ENCODE measurements around the gene ADCY1. TPM values are rescaled to one million over a fixed set of nuclear protein-coding genes. Genes with fewer than 3 reads are reported as not detected.

ADCY1 gene
- total RNA-seq, 1 experiment from 2014 or later: 0.71 TPM

DNA sequence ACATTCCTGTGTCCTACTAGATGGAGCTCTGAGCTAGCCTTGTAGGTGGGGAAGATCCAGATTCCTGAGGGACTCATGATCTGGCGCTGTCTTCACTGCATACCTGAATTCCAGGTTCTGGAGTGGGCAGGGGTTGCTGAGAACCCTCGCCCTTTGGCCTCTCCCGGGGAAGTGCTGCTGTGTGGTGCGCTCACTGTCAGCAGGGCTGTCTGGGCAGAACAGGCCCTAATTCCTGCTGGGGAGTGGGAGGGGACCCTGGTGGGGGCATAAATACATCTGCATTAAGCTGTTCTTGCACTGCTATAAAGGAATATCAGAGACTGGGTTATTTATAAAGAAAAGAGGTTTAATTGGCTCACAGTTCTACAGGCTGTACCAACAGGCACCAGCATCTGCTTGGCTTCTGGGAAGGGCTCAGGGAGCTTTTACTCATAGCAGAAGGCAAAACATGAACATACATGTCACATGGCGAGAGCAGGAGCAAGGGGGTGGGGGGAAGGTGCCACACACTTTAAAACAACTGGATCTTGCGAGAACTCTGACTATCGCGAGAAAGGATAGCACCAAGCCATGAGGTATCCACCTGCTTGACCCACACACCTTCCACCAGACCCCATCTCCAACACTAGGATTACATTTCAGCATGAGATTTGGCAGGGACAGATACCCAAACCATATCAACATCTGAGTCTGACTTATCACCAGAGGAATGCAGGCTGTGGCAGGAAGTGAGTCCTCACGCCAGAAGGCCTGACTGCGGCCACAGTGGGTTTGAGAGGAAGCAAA, 115.0 kb downstream of the ADCY1 start:
- POLR2A ChIA-PET (ENCODE audit: low non-redundant PET): no interaction called here
- H3K27me3 ChIP-seq (replicated peaks; ENCODE audit: insufficient read depth, low read depth, low read length, poor library complexity): no peaks in the 10 kb centered on the region
- CTCF ChIA-PET: no interaction called here
- no peak for DNase-seq (ENCODE audit: low spot score)
- TF ChIP-seq CTCF (conservative IDR thresholded peaks at IDR 0.05; ENCODE audit: low read depth, low read length): no peak
- TF ChIP-seq EZH2 (IDR thresholded peaks at IDR 0.05; ENCODE audit: borderline replicate concordance, low read depth, low read length, poor library complexity, severe bottlenecking): no peak
- H3K4me1 ChIP-seq (ENCODE audit: insufficient read depth, low read length, poor library complexity, severe bottlenecking): no peaks in the 10 kb centered on the region
- BruUV-seq (replicated peaks): no TSS peak
- no peaks in the 10 kb centered on the region for H3K9me3 ChIP-seq (ENCODE audit: low read depth, low read length, poor library complexity, severe bottlenecking)
- no peak overlapping the region for H3K4me3 ChIP-seq (ENCODE audit: low read depth, low read length, poor library complexity, severe bottlenecking)
- intact Hi-C loops (cut with micrococcal nuclease; ENCODE audit: unreplicated experiment): no loop called here
- no peaks in the 10 kb centered on the region for H3K36me3 ChIP-seq (ENCODE audit: insufficient read depth, low read length, poor library complexity, severe bottlenecking)
- H3K27ac ChIP-seq (ENCODE audit: low read depth, low read length, poor library complexity, severe bottlenecking): no peak overlapping the region

GRCh38 chr7:45689797-45690761, 115.9 kb downstream of the ADCY1 start:
- H3K36me3 ChIP-seq (ENCODE audit: insufficient read depth, low read length, poor library complexity, severe bottlenecking): no peaks in the 10 kb centered on the region
- ChIA-PET CTCF (no interaction called here), POLR2A (ENCODE audit: low non-redundant PET) (no interaction called here)
- no peak overlapping the region for H3K27ac ChIP-seq (ENCODE audit: low read depth, low read length, poor library complexity, severe bottlenecking)
- intact Hi-C loops (cut with micrococcal nuclease; ENCODE audit: unreplicated experiment): no loop called here
- H3K4me1 ChIP-seq (ENCODE audit: insufficient read depth, low read length, poor library complexity, severe bottlenecking): no peaks in the 10 kb centered on the region
- no peak overlapping the region for H3K4me3 ChIP-seq (ENCODE audit: low read depth, low read length, poor library complexity, severe bottlenecking)
- no TSS peak for BruUV-seq (replicated peaks)
- no peak for DNase-seq (ENCODE audit: low spot score)
- TF ChIP-seq EZH2 (IDR thresholded peaks at IDR 0.05; ENCODE audit: borderline replicate concordance, low read depth, low read length, poor library complexity, severe bottlenecking): no peak
- no peak for TF ChIP-seq CTCF (conservative IDR thresholded peaks at IDR 0.05; ENCODE audit: low read depth, low read length)
- H3K27me3 ChIP-seq (replicated peaks; ENCODE audit: insufficient read depth, low read depth, low read length, poor library complexity): no peaks in the 10 kb centered on the region
- no peaks in the 10 kb centered on the region for H3K9me3 ChIP-seq (ENCODE audit: low read depth, low read length, poor library complexity, severe bottlenecking)

DNA sequence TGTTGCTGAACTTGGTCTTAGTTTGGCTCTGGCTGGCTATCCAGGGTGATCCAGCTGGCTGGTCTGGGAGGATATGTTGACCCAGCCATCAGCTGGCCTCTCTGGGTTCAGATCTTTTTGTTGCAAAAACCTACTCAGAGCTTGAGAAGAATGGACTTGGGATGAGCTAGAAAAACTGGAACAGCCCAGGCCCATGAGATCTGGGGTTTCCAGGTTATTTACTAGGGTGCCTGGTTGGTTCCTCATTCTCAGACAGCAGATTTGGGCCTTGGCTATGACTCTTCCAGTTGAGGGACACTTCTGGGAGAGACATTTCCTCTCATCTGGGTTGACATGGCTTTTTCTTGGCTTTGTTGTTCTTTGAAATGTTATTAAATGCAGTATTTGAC, 116.6 kb downstream of the ADCY1 start:
- ChIA-PET CTCF (no interaction called here), POLR2A (ENCODE audit: low non-redundant PET) (no interaction called here)
- Histone ChIP-seq H3K4me1 (ENCODE audit: insufficient read depth, low read length, poor library complexity, severe bottlenecking) (no peaks in the 10 kb centered on the region), H3K27ac (ENCODE audit: low read depth, low read length, poor library complexity, severe bottlenecking) (no peak overlapping the region), H3K36me3 (ENCODE audit: insufficient read depth, low read length, poor library complexity, severe bottlenecking) (no peaks in the 10 kb centered on the region), H3K4me3 (ENCODE audit: low read depth, low read length, poor library complexity, severe bottlenecking) (no peak overlapping the region), H3K9me3 (ENCODE audit: low read depth, low read length, poor library complexity, severe bottlenecking) (no peaks in the 10 kb centered on the region), H3K27me3 (replicated peaks; ENCODE audit: insufficient read depth, low read depth, low read length, poor library complexity) (no peaks in the 10 kb centered on the region)
- BruUV-seq (replicated peaks): no TSS peak
- intact Hi-C loops (cut with micrococcal nuclease; ENCODE audit: unreplicated experiment): no loop called here
- TF ChIP-seq CTCF (conservative IDR thresholded peaks at IDR 0.05; ENCODE audit: low read depth, low read length): no peak
- no peak for TF ChIP-seq EZH2 (IDR thresholded peaks at IDR 0.05; ENCODE audit: borderline replicate concordance, low read depth, low read length, poor library complexity, severe bottlenecking)
- DNase-seq (ENCODE audit: low spot score): no peak

All from A673 (cell line).